Esophagus squamous epithelium (tissue), 5 donors: ENCODE results near the gene ADCYAP1R1. TPM values are rescaled to one million over a fixed set of nuclear protein-coding genes. Genes with fewer than 3 reads are reported as not detected.

Source experiments
- DNase-seq: peaks from one replicate; lab custom pipeline; 2025; lab: John Stamatoyannopoulos, UW
- H3K27ac ChIP-seq, 4 donors: fragments of 200-600 bp; sonication (generic); one replicate each; pipeline ENCODE4 v1.5.1; 2016 to 2019; ENCODE audit warnings: mild to moderate bottlenecking in 1 of 4
- H3K27me3 ChIP-seq, 4 donors: fragments of 200-600 bp; sonication (generic); 1 replicate in 3 of 4; 2 replicates in 1 of 4; pipeline versions ENCODE4 v1.5.1 to v1.6.0; 2017 to 2021; ENCODE audit warnings: antibody characterized with exemption in 1 of 4
- H3K36me3 ChIP-seq, 3 donors: fragments of 200-600 bp; sonication (generic); one replicate each; pipeline ENCODE4 v1.5.1; 2016 to 2019
- H3K4me1 ChIP-seq, 3 donors: fragments of 200-600 bp; sonication (generic); one replicate each; pipeline ENCODE4 v1.5.1; 2017 to 2019
- H3K4me3 ChIP-seq, 4 donors: fragments of 200-600 bp; sonication (generic); 1 replicate in 3 of 4; 2 replicates in 1 of 4; pipeline ENCODE4 v1.5.1; 2016 to 2019; ENCODE audit warnings: mild to moderate bottlenecking in 2 of 4, moderate library complexity in 1 of 4
- H3K9me3 ChIP-seq, 3 donors: fragments of 200-600 bp; sonication (generic); one replicate each; pipeline ENCODE4 v1.5.1; 2016 to 2019
- POLR2A ChIP-seq, 4 donors: fragments of 450-650 bp; IDR thresholded peaks; one replicate each; pipeline ENCODE4 v1.6.1; 2017; ENCODE audit warnings: antibody characterized with exemption in 4 of 4, mild to moderate bottlenecking in 4 of 4, moderate library complexity in 3 of 4
- WGBS, 2 donors: methylation state at CpG; one replicate each; pipeline ENCODE4 v1.1.5; 2018; 5-methylcytosine and 5-hydroxymethylcytosine counted together
- intact Hi-C: fragments of 100-400 bp; cut with DNase I; formaldehyde crosslinking; loops from one replicate; pipeline ENCODE4 v1.15.0; 2022
- total RNA-seq, 4 donors: library from RNA; depleted of rRNA; stranded (reverse); fragments of >200 nt; gene quantifications; one replicate each; pipeline ENCODE4 v1.1.0, GENCODE V29; 2016
- TF ChIP-seq, protein P1 (sequence below), 6 experiments: fragments of 450-650 bp in 4 of 6; fragments of 200-600 bp in 2 of 6; sonication (generic) in 2 of 6; IDR thresholded peaks; one replicate each; pipeline ENCODE4 v1.5.1; 2016 to 2019; ENCODE audit warnings: antibody characterized with exemption in 6 of 6, mild to moderate bottlenecking in 4 of 6, moderate library complexity in 4 of 6
- donor health status: DM: yes; HTN: yes; CAD: no.

The ADCYAP1R1 gene
- total RNA-seq, 4 donors from 2014 or later, result 0.15 to 10.5 (median 0.20) TPM

DNA sequence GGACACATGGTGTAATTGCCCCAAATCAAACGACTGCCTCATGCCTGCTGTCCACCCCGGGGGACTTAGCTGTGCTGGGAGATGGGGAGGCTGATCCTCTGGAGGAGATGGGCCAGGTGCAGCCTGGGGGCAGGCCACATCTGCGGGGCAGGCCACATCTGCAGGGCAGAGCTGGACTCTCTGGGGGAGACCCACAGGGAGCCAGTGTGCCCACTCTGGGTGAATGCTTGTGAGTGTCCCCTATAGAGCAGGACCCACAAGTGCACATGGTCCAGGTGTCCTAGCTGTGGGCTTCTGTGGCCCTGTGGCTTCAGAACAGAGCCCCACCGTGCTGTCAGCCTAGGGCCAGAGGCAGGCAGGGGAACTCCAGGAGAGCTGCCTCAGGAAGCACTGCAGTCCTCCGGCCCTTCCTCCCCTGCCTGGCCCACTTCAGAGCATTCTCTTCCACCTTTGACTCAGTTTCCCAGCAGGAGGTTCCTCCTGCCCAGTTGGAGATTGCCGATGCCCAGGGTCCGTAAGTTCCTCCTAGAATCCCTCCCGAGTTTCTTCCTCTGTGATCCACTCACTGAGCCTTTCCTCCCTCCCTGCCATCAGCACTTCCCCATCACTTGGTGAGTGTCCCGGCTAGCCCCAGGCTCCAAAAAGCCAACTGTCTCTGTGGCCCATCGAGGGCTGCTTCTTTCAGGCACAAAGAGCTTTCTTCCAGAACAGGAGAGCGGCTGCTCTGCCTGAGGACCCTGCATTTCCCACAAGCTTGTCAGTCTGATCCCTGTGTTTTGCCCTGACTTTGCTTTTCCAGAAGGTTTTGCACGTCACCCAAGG is 50.3 kb downstream of the ADCYAP1R1 start:
- DNase-seq, result no peak
- Histone ChIP-seq H3K27me3 (no peaks in the 10 kb centered on the region), H3K9me3 (no peaks in the 10 kb centered on the region), H3K36me3 (no peaks in the 10 kb centered on the region), H3K4me3 (no peak overlapping the region), H3K4me1 (no peaks in the 10 kb centered on the region), H3K27ac (no peak overlapping the region)
- WGBS, 2 donors, result 83 to 84% methylated on average over 6 to 9 of the region's 12 CpGs
- TF ChIP-seq POLR2A (IDR thresholded peaks at IDR 0.05), result no peak
- TF ChIP-seq, protein P1, sequence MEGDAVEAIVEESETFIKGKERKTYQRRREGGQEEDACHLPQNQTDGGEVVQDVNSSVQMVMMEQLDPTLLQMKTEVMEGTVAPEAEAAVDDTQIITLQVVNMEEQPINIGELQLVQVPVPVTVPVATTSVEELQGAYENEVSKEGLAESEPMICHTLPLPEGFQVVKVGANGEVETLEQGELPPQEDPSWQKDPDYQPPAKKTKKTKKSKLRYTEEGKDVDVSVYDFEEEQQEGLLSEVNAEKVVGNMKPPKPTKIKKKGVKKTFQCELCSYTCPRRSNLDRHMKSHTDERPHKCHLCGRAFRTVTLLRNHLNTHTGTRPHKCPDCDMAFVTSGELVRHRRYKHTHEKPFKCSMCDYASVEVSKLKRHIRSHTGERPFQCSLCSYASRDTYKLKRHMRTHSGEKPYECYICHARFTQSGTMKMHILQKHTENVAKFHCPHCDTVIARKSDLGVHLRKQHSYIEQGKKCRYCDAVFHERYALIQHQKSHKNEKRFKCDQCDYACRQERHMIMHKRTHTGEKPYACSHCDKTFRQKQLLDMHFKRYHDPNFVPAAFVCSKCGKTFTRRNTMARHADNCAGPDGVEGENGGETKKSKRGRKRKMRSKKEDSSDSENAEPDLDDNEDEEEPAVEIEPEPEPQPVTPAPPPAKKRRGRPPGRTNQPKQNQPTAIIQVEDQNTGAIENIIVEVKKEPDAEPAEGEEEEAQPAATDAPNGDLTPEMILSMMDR (IDR thresholded peaks at IDR 0.05), result no peak
- intact Hi-C loops, result no loop called here

DNA sequence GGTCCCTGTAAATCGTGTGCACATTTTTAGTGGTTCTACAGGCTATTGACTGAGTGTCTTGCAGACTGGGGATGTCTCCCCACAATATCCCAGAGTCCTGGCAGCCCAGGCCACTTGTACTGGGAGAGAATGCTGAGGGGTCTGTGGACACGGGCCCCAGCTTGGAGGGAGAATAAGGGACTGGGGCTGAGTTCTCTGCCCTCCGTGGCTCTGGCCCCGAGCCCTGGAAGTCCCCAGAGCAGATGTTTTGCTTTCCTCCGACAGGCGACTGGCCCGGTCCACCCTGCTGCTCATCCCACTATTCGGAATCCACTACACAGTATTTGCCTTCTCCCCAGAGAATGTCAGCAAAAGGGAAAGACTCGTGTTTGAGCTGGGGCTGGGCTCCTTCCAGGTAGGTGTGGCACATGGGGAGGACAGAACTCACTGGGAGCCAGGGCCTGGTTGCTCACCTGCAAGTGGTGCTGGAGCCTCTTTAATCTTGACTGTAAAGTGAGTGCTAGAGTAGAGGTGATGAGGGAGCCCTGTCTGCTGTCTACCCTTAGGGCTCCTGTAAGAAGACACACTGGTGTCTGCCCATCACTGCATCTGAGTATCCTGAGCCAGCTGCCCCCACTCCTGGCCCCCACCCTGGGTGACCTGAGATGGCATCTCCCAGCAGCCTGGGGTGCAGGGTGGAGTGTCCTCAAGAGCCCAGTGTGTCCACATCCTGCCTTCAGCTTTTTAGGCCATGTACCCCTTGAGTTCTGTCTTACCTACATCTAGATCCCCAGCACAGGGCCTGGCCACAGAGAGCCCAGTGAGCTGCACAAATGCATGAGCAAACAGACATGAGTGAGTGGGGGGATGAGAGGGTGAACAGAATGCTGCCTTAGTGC is 51.1 kb downstream of the ADCYAP1R1 start:
- DNase-seq, result no peak
- H3K4me3 ChIP-seq, result no peak overlapping the region
- H3K36me3 ChIP-seq, result no peaks in the 10 kb centered on the region
- no peaks in the 10 kb centered on the region for H3K4me1 ChIP-seq
- H3K9me3 ChIP-seq, result no peaks in the 10 kb centered on the region
- intact Hi-C loops, result no loop called here
- no peak overlapping the region for H3K27ac ChIP-seq
- no peaks in the 10 kb centered on the region for H3K27me3 ChIP-seq
- 0 to 50% methylated on average over 1 to 5 of the region's 9 CpGs for WGBS, 2 donors
- no peak for TF ChIP-seq POLR2A (IDR thresholded peaks at IDR 0.05)
- TF ChIP-seq, protein P1 (IDR thresholded peaks at IDR 0.05), result no peak

DNA sequence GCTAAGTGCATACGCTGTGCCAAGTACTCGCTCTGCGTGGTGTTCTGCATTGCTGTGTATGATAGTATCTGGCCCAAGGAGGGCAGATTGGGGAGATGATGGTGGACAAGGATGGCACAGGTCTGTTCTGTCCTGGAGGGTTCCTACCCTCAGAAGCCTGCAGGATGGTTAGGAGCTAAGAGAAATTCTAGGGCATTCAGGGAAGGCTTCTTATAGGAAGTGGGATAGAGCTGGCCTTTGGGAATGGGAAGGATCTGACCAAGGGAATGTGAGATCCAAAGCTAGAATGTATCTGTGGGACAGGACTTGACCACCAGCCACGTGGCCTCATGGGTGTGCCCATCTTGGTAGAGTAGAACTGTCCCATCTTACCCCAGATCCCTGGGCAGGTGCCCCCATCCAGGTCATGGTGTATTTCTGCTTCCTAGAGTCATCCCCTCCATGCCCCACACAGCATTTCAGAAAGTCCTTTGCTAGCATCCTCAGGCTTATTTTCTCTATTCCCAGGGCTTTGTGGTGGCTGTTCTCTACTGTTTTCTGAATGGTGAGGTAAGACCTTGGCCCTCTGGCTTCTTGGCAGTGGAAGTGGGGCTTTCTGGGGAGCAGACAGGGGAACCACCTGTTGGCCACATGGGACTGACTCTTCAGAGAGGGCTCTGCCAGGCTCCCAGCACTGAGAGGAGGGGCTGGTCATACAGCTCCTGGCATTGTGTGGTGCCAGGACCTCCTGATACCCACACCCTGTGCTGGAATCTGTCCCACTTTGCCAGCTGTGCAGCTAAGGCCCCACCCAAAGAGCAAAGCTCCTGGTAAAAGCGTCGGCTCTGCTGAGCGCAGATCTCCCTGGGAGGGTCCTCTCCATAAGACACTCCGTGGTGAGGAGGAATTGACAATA is 52.5 kb downstream of the ADCYAP1R1 start:
- no peaks in the 10 kb centered on the region for H3K9me3 ChIP-seq
- WGBS, 2 donors, result 76 to 80% methylated on average over 4 of the region's 8 CpGs
- H3K27me3 ChIP-seq, result no peaks in the 10 kb centered on the region
- no peak overlapping the region for H3K27ac ChIP-seq
- intact Hi-C loops, result no loop called here
- TF ChIP-seq, protein P1 (IDR thresholded peaks at IDR 0.05), result no peak
- no peak for TF ChIP-seq POLR2A (IDR thresholded peaks at IDR 0.05)
- no peaks in the 10 kb centered on the region for H3K4me1 ChIP-seq
- no peaks in the 10 kb centered on the region for H3K36me3 ChIP-seq
- H3K4me3 ChIP-seq, result no peak overlapping the region
- DNase-seq, result no peak

DNA sequence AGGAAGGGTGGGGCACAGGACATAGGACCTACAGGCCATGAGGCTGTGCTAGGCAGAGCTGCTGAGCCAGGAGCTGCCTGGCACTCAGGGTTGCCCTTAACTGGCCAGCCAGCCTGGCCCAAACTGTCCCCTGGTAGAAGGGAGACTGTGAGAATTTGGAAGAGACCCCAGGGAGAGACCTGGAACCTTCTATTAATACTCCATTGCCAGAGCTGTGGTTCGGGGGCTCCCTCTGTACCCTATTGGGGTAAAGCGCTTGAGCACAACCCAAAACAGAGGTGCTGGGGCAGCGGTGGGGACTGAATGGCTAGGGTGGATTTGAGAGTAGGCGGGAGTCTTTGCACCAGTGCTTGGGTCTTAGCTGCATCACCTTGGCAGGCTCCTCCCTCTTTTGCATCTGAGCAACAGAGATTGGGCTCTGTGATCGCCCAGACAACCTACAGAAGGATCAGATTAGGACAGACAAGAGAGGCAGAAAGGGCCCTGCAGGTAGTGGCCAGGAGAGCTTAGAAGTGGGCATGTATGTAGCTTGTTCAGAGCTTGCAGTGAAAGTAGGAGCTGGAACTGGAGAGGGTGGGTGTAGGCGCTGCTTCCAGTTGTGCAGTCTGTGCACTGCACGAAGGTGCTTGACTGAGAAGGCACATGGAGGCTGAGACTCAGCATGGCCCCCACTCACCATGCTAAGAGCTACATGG is 53.3 kb downstream of the ADCYAP1R1 start:
- H3K4me1 ChIP-seq, result no peaks in the 10 kb centered on the region
- no peak for DNase-seq
- intact Hi-C loops, result no loop called here
- TF ChIP-seq, protein P1 (IDR thresholded peaks at IDR 0.05), result no peak
- TF ChIP-seq POLR2A (IDR thresholded peaks at IDR 0.05), result no peak
- no peak overlapping the region for H3K27ac ChIP-seq
- no peak overlapping the region for H3K4me3 ChIP-seq
- no peaks in the 10 kb centered on the region for H3K27me3 ChIP-seq
- no peaks in the 10 kb centered on the region for H3K36me3 ChIP-seq
- WGBS, 2 donors, result 85 to 86% methylated on average over 7 of the region's 7 CpGs
- H3K9me3 ChIP-seq, result no peaks in the 10 kb centered on the region
